Endothelial cell of umbilical vein (primary cell): Measurements from ENCODE around the gene SLC2A4.

Experiments used
- GATA2 ChIP-seq: IDR thresholded peaks from 2 replicates; pipeline ENCODE4 v1.7.0; 2011; ENCODE audit warnings: low read depth, mild to moderate bottlenecking, moderate library complexity, mixed read lengths, low read length; ENCODE audit not compliant: insufficient read length, insufficient read depth
- MAX ChIP-seq: IDR thresholded peaks from 2 replicates; pipeline ENCODE4 v1.6.1; 2011; ENCODE audit not compliant: insufficient read depth, insufficient read length
- POLR2A ChIP-seq: IDR thresholded peaks from 2 replicates; pipeline ENCODE4 v1.6.1; 2012; ENCODE audit warnings: low read depth, mild to moderate bottlenecking, control low read depth, low read length
- TF ChIP-seq, protein P1 (sequence below), 2 donors: IDR thresholded peaks; 1 replicate in 1 of 2; 2 replicates in 1 of 2; pipeline ENCODE4 v1.5.1; 2011; ENCODE audit warnings: low read length in 2 of 2, mild to moderate bottlenecking in 2 of 2, moderate library complexity in 2 of 2, control low read depth in 1 of 2, inconsistent platforms in 1 of 2, low read depth in 1 of 2; ENCODE audit not compliant: insufficient read depth in 1 of 2; ENCODE audit errors: extremely low read depth in 1 of 2

DNA sequence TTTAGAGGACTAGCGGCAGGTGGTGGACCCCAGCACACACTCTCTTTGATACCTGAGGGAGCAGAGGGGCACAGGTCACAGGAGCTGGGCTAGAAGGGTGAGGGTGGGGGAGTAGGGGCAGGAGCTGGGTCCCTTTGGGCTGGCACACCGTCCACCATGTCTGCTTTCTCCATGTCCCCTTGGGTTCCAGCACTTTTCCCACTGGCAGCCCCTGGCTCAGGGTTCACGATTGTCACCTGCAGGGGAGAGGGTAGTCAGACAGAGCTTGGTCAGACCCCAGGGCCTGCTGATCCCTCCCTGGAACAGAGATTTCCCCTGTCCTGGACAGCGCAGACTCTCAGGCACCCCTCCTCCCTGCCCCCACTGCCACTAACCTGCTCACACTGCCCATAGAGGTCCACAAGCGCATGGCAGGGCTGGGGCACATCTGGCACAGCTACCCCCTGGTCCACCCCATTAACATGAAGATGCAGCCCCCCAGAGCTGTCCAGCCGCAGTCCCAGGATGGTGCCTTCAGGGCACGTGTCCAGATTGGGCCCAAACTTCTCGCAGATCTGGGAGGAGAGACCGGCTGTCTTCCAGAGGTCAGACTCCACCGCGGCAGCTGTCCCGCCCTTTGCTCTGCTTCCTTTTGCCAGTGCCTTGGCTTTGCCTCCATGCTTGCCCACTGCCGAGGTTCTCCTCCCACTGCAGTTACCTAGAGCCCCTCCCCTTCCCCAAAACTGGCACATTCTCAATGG, 36.8 kb downstream of the SLC2A4 start:
- no peak for TF ChIP-seq POLR2A
- TF ChIP-seq, protein P1, sequence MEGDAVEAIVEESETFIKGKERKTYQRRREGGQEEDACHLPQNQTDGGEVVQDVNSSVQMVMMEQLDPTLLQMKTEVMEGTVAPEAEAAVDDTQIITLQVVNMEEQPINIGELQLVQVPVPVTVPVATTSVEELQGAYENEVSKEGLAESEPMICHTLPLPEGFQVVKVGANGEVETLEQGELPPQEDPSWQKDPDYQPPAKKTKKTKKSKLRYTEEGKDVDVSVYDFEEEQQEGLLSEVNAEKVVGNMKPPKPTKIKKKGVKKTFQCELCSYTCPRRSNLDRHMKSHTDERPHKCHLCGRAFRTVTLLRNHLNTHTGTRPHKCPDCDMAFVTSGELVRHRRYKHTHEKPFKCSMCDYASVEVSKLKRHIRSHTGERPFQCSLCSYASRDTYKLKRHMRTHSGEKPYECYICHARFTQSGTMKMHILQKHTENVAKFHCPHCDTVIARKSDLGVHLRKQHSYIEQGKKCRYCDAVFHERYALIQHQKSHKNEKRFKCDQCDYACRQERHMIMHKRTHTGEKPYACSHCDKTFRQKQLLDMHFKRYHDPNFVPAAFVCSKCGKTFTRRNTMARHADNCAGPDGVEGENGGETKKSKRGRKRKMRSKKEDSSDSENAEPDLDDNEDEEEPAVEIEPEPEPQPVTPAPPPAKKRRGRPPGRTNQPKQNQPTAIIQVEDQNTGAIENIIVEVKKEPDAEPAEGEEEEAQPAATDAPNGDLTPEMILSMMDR (IDR thresholded peaks at IDR 0.05; ENCODE audit: extremely low read depth in 1 of 2, insufficient read depth in 1 of 2, low read depth in 1 of 2, low read length in 2 of 2): no peak
- TF ChIP-seq MAX: no peak
- no peak for TF ChIP-seq GATA2
